ENCODE measurements around the gene OR2J3. TPM values are rescaled to one million over a fixed set of nuclear protein-coding genes. Genes with fewer than 3 reads are reported as not detected.
A peak's percentile ranks its signal among the peaks of the same experiment; 100 is the strongest.
"Not testable (repeated sequence)": the region's sequence is repeated elsewhere in the genome, so short reads cannot be mapped to it uniquely, and the experiment has no call there.

The OR2J3 gene
- not detected for total RNA-seq

DNA sequence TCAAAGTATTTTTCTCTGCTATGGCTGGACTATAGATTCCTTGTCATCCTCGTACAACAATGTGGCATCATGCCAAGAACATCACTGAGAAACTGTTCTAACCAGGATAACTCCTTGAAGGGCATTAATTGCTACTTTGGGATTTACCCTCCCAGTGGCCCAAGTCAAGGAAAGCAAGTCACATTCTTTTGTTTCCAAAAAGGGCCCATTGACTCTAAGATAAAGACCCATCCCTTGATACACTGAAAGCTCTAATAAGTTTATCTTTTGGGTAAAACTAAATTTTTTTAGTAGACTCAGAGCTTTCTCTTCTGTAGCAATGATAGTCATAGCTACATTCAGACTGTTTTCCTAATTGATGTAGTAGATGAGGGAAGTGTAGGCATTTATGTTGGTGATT is at the start of gene OR2J3:
OR2J3 (plus strand) TSS at position 301 of the 400 bp plus-strand sequence. CDS start 3,833 bp downstream, outside the sequence.
- ATAC-seq, result no peak

DNA sequence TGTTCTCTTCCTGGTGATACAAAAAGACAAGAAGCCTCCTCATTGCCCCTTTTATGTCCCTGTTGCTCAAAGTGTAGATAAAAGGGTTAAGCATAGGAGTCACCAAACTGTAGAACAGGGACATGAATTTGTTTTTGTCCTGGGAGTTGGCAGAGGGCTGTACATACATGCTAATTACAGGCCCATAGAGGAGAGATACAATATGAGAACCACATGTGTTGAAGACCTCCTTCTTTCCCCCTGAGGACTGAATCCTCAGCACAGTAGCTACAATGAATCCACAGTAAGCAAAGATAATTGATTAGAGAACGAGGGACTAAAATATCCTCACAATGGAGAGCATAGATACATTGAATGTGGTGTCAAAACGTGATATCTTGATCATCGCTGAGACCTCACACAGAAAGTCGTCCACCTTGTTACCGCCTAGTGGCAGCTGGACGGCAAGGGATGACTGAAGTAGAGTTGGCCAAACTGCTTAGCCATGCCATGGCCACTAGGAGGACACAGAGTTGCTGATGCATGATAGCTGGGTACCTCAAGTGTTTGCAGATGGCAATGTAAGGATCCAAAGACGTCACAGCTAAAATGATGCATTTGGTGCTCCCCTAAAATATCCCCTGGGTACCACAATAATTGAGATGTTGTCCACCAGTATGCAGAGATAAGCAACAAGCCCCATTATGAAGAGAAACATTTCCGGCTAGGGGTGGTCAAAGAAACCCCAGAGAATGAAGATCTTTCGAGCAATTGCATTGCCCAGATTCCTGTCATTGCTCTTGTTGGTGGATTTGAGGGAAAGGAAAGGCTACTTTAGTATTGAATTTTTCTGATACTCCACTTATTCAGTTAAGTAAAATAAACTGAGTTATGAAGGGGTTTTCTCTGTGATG is 35.8 kb upstream of the OR2J3 start:
- peak; percentile 46 for ATAC-seq

DNA sequence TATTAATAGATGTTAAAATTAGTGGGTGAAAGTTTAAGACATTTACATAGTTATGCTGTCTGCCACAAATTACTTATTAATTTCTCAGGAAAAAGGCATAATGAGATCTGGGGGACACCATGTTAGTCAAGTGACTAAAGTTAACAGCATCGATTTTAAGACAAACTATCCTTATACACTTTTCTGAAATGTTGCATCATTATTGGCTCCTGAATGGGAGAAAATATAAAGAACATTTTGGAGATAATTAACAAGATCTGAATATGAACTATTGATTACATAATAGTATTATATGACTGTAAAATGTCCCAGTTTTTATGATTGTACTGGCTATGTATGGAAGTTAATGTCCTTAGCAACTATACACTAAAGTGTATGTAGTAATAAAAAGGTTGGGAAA is 28.7 kb upstream of the OR2J3 start:
- ATAC-seq, result no peak

- no peak for ATAC-seq
These were observed 26.5 kb upstream of the OR2J3 start for GRCh38 chr6:29081312-29081711.

DNA sequence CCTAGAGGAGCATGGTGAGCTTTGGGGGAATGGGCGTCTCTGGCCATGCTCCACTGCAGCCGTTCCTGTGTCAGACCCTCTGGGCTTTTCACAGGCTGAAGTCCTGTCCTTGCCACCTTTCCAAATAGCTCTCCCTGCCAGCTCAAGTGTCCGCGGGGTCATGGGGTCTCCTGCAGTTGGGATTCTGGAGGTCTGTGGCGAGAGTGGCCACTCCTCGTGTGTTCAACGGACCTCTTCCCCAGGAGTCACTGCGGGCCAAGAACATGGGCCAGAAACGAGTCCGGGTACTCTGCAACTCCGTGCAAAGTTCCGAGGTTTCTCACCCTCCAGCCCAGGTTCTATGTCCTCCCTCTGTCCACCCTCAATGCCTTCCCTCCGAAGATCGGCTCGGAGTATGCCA is 25.4 kb upstream of the OR2J3 start:
- no peak for ATAC-seq

DNA sequence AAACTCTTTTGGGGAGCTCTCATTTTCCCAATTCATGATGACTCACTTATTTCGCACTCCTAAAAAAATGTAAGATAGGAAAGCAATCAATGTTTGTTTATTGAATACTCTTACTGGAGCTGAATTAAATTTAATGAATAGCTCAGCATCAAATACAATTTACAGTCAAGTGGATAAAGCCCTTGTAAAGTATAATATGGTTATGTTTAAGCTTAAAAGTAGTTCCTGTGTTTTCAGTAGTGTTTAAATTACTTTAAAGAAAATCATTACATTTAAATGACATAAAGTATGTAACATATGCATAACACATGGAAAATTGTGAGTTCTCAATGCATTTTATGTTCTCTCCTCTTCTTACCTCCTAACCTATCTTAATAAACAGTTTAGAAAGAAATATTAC is 20.6 kb upstream of the OR2J3 start, which contains the start of gene OR2B3:
OR2B3 (minus strand) TSS at position 101 of the 400 bp plus-strand sequence; CDS start at position 36, 65 bp downstream.
- ATAC-seq, result no peak

DNA sequence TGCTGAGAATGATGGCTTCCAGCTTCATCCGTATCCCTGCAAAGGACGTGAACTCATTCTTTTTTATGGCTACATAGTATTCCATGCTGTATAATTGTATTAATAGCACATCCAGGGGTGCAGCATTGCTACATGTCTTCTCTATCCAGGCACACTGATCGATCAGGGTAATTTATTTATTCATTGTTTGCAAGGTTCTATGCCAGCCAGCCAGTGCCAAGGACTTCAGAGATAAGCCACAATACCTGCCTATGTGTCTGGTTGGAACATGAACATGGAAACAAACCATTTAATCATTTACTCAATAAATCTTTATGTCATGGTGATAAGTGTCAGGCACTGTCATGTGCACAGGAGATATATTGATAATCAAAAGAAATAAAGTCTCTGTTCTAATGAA is 14.9 kb upstream of the OR2J3 start:
- no peak for ATAC-seq

DNA sequence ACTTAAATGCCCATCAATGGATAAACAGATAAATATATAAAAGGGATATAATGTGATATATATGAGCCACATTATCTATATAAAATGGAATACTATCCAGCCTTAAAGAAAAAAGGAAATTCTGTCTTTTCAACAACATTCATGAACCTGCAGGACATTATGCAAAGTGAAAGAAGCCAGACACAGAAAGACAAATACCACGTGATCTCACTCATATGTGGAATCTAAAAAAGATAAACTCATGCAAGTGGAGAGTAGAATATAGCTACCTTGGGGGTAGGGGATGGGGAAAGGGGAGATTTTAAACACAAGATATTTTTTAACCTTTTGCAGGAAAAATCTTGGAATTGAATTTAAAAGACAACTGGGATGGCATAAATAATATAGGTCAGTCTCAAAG is 10.1 kb upstream of the OR2J3 start:
- ATAC-seq, result no peak

GRCh38 chr6:29099190-29099589 is 8.7 kb upstream of the OR2J3 start, which contains the start of gene OR2J1:
Gene OR2J1, plus strand, starts transcription at chr6:29099490. Its CDS starts 1,453 bp downstream, at chr6:29100943.
- ATAC-seq, result no peak

DNA sequence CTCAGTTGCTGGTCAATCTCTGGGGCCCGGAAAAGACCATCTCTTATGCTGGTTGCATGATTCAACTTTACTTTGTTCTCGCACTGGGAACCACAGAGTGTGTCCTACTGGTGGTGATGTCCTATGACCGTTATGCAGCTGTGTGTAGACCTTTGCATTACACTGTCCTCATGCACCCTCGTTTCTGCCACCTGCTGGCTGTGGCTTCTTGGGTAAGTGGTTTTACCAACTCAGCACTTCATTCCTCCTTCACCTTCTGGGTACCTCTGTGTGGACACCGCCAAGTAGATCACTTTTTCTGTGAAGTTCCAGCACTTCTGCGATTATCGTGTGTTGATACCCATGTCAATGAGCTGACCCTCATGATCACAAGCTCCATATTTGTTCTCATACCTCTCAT is 4.3 kb downstream of the OR2J3 start:
- no peak for ATAC-seq

DNA sequence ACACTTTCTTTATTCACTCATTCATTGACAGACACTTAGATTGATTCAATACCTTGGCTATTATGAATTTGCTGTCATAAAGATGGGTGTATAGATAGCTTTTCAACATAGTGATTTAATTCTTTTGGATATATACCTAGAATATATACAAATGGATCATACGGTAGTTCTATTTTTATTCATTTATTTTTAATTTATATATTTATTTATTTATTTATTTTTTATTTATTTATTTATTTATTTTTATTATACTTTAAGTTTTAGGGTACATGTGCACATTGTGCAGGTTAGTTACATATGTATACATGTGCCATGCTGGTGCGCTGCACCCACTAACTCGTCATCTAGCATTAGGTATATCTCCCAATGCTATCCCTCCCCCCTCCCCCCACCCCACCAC is 7.1 kb downstream of the OR2J3 start:
- not testable (repeated sequence) for ATAC-seq

DNA sequence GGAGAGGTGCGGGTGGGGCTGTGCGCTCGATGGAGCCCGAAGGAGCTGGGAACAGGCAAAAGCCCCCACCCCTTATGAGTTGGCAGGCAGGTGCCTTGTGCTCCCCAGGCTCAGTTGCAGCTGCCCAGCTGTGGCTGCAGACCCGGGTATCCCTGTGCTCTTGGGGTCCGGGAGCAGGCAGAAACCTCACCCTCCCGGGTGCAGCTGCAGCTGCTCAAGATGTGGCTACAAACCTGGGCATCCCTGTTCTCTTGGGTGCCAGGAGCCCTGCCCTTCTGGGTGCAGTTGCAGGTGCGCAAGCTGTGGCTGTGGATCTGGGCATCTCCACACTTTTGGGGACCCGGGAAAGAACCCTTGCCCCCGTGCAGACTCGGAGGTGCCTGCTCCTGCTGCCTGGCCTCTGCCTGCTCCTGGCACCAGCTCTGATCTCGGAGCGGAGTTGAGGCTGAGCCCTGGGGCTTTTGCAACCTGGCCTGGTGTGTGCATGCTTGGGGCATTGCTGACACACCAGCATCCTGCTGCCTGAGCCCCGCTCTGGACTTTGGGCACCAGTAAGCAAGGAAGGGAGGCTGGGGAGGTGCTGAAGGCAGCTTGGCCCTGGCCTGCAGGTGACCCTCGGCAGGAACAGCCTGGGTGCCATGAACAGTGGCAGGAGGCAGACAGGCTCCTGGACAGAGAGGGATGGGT is 21.6 kb downstream of the OR2J3 start:
- ATAC-seq, result no peak

DNA sequence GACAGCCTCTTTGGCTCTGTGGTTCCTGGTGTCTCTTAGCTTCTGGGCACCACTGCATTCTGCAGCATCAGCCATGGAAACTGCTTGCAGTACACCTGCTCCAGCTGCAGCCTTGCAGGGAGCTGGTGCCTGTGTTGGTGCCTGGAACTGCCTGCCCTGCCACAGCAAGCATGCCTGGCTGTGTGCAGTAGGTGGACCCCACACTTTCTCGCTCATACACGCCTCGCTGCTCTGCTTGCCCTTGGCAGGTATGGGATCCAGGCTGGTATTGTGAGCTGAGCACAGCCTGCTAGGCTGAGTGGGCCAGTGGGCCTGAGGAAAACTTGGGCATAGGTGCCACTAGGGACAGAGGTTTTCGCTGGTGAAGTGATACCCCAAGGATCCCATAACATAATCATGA is 22.8 kb downstream of the OR2J3 start:
- ATAC-seq, result no peak

GRCh38 chr6:29131691-29132090 is 23.8 kb downstream of the OR2J3 start:
- ATAC-seq, result no peak

- ATAC-seq, result no peak
These were observed 29.9 kb downstream of the OR2J3 start for GRCh38 chr6:29137724-29138123.

DNA sequence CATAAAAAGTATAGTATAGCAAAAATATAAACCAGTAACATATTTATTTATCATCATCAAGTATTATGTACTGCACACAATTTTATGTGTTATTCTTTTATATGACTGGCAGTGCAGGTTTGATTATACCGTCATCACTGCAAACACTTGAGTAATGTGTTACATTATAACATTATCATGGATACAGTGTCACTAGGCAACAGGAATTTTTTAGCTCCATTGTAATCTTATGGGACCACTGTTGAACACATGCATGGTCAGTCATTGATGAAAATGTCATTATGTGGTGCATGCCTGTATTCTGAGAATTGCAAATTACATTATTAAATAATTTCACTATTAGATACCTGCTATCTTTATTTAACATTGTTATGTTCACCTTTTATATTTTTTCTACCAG is 33.7 kb downstream of the OR2J3 start:
- ATAC-seq, result no peak

DNA sequence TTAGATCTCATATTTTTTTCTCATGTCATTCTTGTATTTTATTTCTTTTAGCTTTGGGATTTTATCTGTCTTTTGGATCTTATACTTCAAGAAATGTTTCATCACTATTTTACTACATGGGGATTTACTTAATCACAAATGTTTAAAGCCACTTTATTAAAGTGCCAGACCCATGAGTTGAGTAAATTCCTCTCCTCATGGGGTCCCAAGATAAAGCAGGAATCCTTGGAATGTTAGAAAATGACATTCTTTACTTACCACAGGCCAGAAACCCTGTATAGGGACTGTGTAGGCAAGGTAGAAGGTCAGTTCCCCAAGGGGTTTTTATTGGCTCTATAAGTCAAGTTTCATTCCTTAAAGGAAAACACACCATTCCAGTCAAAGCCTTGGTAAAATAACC is 34.5 kb downstream of the OR2J3 start:
- no peak for ATAC-seq

DNA sequence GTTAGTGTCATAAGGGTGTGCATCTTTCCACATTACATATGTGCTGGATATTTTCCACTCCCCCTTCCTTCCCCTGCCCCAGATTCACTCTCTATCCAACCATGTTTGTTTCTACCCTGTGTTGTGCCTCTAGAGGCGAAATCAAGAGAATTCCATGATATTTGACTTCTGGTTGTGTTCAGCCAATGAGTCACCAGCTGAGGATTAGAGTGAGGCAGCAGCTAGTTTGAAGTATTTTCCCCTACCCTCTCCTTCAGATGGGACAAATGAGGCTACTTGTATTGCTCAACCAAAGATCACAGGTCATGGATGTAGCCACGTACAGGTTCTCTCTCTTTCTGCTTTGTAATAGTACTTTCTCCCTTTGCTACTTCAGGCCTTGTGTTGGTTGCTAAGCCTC is 38.3 kb downstream of the OR2J3 start:
- no peak for ATAC-seq

- no peak for ATAC-seq
These were observed 39.2 kb downstream of the OR2J3 start for GRCh38 chr6:29147074-29147473.

DNA sequence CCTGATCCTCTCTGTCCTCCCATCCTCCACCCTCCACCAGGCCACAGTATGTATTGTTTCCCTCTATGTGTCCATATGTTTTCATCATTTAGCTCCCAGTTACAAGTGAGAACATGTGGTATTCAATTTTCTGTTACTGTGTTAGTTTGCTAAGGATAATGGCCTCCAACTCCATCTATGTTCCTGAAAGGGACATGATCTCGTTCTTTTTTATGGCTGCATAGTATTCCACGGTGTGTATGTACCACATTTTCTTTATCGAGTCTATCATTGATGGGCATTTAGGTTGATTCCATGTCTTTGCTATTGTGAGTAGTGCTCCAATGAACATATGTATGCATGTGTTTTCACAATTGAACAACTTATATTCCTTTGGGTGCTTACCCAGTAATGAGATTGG is 41.6 kb downstream of the OR2J3 start:
- not testable (repeated sequence) for ATAC-seq

- ATAC-seq, result no peak
These were observed 45.2 kb downstream of the OR2J3 start for GRCh38 chr6:29153083-29153482.

DNA sequence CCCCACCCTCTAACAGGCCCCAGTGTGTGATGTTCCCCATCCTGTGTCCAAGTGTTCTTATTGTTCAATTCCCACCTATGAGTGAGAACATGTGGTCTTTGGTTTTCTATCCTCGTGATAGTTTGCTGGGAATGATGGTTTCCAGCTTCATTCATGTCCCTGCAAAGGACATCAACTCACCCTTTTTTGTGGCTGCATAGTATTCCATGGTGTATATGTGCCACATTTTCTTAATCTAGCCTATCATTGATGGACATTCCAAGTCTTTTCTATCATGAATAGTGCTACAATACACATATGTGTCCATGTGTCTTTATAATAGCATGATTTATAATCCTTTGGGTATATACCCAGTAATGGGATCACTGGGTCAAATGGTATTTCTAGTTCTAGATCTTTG is 47.3 kb downstream of the OR2J3 start:
- ATAC-seq, result not testable (repeated sequence)

DNA sequence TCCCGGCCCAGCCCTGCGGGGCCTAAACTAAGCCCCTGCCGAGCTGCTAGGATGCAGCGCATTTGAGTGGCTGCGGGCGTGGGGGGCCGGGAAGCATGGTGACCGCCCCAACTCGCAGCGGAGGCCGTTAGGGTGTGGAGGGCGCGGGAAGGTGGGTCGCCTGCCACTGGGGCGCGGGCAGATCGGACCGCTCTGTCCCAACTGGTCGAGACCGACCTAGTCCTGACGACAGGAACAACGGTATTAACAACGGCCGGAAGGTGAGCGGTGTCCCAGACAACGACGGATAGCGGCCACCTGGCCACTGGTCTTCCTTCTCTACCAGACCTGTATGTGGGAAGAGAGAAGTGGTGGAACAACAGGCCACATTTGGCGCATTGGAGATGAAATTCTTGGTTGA is 52.1 kb downstream of the OR2J3 start:
- not testable (repeated sequence) for ATAC-seq
